SKM-1 (cell line): ENCODE measurements around the gene CARD11.
"Not testable (repeated sequence)": the region's sequence is repeated elsewhere in the genome, so short reads cannot be mapped to it uniquely, and the experiment has no call there.

Experiments used
- DNase-seq: peaks from one replicate; lab custom pipeline; 2025; ENCODE audit not compliant: unreplicated experiment; lab: John Stamatoyannopoulos, UW

CARD11 gene

DNA sequence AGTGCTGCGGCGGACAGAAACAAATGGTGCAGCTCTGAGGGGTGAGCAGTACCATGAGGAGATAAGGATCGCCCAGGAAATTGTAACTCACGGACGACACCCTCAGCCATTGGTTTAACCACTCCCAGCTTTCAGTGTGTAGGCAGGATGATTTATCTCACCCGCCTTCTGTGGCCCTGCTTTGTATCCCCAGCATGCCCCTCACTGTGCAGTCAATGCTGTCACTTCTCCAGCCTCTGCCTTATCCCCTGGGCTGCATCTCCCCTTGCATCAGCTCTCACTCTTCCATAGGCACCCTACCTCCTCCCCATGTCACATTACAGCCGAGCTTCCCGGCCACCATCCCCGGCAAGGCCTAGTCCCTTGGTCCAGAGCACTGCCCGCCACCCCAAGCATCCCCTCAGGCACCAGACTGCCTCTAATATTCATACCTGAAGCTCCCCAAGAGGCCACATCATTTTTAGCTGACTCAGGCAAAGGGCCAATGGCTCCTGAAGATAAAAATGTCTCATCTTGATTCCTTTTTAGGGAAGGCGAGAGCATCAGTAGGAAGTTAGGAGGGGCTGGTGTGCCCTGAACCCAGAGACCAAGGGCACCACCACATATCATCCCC is 77.1 kb downstream of the CARD11 start:
- no peak for DNase-seq

DNA sequence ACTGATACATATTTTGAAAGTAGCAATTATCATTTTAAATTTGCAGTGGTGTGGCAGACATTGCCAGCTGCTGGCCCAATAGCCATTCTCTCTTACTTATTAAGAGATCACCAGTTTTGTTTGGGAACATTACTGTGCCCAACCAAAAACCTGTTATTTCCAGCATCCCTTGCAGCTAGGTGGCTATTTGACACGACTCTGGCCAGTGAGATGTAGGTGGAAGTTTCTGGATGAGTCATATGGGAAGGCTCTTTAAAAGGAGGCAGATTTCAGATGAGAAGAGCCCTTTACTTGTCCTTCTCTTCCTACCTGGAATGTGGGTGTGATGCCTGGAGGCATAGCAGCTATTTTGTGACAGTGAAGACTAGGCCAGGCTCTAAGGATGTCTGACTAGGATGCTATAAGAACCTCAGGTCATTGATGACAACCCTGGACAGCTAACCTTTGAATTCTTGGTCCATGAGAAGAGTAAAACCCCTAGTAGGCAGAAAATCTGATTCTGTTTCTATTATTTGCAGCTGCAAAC is 77.9 kb downstream of the CARD11 start:
- DNase-seq, result no peak

DNA sequence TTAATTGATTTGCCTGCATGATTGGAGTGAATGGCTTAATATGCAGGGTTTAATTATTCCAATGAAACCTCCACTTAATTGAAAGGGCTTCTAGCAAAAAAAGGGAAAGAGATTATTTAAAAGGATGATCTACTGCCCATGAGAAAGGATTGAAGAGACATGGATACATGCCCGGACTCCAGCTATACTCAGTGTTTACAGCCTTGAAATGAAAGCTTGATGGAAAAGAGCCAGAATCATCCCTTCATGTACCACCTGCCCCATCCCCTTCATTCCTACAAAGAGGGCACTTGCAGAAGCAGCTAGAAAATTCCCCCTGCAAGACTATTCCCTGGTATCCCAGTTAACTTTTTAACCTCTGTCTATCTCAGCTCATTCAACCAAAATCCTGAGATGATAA is 78.4 kb downstream of the CARD11 start:
- no peak for DNase-seq

DNA sequence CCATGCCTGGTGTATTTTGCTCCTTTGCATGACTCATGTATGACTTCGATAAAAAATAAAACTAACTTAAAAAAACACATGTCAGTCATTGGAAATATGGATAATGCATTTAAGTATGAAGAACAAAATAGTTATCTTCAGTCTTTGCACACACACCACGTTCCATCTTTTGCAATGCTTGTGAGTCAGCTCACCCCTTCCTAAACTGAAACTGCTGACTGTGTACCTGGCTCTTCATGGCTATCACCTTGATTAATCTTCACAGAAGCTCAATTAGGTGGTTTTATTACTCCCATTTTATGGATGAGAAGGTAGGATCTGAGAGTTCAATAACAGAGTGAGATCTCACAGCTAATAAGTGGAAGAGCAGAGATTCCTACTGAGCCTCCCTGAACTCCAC is 79.5 kb downstream of the CARD11 start:
- no peak for DNase-seq

DNA sequence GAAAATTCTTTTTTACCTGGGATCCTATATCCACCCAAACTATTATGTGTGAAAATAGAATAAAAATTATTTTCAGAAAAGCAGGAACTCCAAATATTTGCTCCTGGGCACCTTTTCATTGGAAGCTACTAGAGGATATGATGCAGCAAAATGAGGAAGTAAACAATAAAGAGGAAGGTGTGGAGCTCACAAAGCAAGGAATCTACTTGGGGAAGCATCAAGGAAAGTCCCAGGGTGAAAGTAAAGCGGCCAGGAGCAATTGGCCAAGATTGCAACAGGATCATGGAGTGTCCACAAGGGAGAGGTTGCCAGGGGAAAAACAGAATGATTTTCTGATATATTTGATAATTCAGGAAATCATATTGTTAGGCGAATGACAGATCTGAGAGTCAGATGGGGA is 80.8 kb downstream of the CARD11 start:
- DNase-seq, result no peak

DNA sequence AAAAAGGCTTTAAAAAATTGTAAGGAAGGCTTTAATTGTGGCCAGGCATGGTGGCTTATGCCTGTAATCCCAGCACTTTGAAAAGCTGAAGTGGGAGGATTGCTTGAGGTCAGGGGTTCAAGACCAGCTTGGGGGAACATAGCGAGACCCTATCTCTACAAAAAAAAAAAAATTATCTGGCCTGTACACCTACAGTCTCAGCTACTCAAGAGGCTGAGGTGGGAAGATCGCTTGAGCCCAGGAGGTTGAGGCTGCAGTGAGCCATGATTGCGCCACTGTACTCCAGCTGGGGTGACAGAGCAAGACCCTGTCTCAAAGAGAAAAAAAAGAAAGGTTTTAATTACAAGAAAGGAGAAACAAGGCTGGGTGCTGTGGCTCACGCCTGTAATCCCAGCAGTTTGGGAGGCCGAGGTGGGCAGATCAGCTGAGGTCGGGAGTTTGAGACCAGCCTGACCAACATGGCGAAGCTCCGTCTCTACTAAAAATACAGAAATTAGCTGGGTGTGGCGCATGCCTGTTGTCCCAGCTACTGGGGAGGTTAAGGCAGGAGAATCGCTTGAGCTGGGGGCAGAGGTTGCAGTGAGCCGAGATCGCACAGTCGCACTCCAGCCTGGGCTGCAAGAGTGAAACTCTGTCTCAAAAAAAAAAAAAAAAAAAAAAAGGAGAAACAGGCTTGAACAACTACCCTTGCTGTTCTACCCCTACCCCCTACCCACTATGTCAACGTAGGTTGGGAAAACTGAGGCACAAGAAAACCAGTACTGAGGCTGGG is 83.7 kb downstream of the CARD11 start:
- DNase-seq, result no peak

DNA sequence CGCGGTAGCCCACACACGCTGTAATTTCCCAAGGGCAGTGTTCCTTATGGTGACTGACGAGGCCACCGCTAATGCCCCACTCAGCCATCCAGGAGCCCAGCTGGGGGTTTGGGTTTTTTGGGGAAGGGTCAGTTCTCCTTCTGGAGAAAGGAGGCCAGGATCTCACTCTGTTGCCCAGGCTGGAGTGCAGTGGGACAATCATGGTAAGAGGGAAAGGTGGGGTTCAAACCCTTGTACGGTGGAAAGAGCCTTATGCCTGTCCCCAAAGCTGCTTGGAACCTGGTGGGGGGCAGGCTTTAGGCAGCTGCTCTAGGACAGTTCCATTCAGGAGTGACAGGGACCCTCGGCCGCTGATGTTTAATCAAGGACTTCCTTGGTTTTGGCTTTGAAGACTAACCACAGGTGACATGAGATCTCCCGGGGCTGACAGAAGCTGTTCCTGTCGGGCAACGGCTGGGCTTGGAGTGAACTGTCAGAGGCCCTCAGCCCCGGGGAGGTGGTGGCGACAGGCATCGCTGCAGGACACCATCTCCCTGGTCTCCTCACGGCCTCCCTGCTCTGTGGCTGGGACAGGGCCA is 84.5 kb downstream of the CARD11 start:
- no peak for DNase-seq

DNA sequence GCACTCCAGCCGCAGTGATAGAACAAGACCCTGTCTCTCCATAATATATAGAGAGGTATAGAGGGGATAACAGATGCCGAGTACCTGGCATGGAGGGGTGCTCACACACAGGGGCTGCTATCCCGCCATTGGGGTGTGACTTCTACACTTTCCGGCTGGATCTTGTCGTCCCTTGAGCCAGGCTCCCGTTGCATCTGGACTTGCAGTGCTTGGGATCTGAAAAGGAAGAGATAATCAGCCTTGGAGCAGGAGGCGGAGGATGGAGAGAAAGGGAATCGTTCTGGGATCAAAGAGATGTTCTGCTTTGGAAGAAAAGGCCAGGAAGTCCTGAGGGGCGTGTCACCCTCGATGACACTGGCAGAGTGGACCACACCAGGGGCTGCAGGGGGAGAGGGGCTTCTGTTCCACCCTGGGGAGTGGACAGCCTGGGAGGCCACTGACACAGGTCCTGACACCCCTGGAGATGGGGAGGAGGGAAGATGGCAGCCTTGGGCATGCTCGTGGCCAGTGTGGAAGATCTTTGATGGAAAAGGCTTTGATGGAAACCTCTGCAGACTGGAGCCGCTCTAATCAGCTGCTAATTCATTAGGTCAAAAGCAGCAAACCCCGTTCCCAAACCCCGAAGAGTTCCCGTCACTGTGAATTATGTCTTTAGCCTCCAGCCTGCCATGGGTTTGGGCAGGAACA is 85.1 kb downstream of the CARD11 start:
- no peak for DNase-seq

DNA sequence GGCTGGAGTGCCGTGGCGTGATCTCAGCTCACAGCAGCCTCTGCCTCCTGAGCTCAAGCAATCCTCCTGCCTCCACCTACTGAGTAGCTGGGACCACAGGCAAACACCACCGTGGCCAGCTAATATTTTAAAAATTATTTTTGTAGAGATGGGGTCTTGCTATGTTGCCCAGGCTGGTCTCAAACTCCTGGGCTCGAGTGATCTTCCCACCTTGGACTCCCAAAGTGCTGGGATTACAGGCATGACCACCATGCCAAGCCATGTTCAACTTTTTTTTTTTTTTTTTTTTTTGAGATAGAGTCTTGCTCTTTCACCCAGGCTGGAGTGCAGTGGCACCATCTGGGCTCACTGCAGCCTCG is 86.3 kb downstream of the CARD11 start:
- not testable (repeated sequence) for DNase-seq

DNA sequence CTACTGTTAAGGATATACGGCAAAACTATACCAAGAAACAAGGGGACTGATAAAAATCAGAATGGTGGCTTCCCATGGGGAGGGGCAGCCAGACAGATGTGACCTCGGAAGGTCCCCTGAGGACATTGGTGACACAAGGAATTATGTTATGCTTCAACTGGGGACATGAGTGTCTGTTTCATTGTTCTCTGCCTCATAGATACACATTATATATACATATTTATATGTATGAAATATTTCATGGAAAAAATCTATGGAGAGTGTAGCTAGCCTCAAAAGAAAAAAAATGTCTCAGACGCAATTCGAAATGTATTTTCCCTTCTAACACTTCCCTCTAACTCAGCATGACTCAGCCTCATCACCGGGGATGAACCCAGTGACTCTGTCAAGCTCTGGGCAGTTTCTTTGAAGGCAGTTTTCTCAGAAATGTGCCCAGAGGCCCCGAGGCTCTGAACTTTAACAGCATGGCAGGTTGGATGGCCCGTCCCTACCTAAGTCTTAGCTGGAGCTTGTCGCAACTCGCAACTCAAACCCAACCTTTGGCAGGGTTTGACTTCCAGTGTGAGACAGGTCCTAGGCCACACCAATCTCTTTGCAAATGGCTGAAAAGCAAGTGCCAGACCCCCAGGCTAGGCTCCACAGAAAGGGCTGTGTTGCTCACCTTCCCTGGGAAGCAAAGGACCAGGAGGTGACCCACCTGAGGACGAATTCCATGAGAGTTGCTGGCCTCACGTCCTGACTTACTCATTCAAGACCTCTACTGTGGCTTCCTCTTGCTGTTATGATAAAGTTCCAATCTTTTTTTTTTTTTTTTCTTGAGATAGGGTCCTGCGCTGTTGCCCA is 86.9 kb downstream of the CARD11 start:
- DNase-seq, result peak; percentile 23

DNA sequence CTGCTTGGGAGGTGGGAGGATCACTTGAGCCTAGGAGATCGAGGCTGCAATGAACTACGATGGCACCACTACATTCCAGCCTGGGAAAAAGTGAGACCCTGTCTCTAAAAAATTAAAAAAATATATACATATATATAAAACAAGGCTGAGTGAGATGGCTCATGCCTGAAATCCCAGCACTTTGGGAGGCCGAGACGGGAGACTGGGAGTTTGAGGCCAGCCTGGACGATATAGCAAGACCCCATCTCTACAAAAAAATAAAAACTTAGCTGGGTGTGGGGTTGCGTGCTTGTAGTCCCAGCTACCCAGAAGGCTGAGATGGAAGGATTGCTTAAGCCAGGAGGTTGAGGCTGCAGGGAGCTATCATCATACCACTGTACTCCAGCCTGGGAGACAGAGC is 87.6 kb downstream of the CARD11 start:
- DNase-seq, result no peak

DNA sequence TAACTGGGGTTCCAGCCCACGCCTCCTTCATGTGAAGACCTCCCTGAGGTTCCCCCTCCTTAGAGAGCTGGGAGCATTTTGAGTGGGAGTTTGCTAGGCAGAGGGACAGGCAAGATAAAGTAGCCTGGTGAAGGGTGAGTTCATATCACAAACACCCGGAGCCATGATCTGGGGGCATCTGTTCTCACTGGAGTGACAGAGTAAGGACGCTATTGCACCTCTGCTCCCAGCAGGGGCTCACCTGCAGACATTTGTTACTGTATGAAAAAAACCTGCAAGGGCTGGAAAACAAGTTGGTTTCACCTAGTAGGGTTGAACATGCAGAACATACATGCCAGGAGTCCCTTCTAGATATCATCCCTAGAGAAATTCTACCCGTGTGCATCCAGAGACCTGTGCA is 88.4 kb downstream of the CARD11 start:
- no peak for DNase-seq

DNA sequence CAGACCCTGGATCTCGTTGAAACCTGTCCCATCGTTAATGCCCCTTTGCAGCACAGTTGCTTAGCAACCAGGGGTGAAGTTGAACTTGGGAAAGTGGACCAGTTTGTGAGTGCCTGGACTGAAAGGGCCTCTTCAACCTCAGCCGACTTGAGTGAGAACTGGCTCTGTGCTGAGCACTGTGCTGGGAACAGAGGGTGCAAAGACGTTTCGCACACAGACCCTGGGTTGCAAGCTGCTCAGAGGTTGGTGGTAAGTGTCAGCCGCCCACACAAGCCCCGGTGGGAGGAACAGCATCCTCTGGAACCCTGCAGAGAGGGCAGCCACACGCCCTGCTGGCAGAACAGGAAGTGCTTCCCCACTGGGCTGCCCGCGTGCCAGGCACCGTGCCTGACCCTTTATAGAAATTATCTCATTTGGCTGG is 89.2 kb downstream of the CARD11 start:
- DNase-seq, result no peak

DNA sequence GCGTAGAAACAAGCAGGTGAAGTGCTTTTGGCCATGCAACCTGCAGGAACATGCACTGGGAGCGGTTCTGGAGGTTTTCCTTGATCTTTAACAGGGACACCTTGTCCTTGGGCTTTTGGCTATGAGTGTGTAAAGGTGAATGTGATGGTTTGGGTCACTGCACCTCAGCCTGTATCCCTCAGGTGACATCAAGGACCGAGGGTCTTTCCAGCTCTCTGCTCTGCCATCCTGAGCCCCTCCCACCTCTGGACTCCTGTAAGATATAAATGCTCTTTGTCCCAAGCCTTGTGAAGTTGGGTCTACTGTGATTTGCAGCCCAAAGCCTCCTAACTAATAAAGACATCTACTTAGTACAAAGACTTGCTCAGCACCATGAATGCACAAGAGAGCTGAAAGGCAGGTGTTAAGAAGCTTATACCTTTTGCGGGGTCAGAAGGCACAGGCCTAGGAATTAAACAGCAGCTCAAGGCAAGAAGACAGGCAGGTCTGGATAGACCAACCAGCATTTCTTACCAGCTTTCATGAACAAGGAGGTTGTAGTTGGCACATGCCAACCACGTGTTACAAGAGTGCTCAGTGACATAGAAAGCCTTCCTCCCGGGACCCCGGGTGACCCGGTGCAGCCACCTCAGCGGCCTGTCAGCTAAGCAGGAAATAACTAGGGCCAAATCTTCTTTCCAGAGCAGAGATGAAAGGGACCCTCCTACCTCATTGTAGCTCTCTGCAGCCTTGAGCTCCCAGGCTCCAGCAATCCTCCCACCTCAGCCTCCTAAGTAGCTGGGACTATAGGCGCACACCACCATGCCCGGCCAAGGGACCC is 89.9 kb downstream of the CARD11 start:
- DNase-seq, result no peak

DNA sequence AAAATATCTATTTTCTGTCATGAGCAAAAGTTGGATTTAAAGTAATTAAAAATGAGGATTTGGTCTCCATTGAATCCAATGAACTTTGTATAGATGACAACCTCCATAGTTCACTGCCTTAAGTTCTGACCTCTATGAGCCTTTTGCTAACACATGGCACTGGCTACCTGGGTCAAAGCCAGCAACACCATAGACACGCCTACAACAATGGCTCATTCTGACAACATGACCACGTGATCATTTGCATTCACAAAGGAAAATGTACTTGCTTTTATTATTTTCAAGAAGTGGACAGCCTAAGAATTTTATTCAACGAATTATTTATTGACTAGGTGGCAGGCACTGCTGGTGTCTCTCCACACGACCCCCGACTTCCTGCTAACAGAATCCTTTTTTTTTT is 90.6 kb downstream of the CARD11 start:
- no peak for DNase-seq

DNA sequence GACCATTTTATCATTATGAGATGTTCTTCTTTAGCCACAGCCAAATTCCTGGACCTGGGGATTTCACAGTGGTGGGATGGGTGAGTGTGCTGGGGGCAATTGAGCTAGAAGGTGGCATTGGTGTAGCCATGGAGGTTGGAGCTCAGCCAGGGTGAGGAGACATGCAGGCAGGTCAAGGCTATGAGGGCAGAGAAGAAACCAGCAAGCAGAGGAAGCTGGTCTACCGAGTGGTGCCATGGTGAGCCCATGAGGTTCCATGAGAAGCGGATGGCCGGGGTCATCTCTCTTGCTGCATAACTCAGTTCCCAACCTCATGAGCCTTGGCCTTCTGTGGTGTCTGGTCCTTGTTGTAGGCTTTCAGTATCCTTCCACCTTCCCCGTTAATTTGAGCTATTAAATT is 91.4 kb downstream of the CARD11 start:
- no peak for DNase-seq

DNA sequence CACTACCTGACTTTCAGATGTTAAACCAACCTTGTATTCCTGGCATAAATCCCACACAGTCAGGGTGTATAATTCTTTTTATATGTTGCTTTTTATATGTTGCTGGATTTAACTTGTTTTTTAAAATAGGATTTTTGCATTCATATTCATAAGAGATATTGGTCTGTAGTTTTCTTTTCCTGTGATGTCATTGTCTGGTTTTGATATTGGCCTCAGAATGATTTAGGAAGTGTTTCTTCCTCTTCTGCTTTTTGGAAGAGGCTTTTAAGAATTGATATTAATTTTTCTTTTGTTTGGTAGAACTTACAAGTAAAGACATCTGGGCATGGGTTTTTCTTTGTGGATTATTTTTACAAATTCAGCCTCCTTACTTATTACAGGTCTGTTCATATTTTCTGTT is 93.1 kb downstream of the CARD11 start:
- no peak for DNase-seq

DNA sequence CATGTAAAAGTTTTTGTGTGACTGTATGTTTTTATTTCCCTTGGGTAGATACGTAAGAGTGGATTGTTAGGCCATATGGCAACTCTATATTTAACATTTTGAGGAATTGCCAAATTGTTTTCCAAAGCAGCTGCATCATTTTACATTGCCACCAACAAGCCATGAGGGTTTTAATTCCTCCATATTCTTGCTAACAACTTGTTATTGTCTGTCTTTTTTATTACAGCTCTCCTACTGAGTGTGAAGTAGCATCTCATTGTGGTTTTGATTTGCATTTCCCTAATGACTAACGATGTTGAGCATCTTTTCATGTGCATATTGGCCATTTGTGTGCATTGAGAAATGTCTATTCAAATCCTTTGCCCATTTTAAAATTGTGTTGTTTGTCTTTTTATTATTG is 94.9 kb downstream of the CARD11 start:
- DNase-seq, result no peak

DNA sequence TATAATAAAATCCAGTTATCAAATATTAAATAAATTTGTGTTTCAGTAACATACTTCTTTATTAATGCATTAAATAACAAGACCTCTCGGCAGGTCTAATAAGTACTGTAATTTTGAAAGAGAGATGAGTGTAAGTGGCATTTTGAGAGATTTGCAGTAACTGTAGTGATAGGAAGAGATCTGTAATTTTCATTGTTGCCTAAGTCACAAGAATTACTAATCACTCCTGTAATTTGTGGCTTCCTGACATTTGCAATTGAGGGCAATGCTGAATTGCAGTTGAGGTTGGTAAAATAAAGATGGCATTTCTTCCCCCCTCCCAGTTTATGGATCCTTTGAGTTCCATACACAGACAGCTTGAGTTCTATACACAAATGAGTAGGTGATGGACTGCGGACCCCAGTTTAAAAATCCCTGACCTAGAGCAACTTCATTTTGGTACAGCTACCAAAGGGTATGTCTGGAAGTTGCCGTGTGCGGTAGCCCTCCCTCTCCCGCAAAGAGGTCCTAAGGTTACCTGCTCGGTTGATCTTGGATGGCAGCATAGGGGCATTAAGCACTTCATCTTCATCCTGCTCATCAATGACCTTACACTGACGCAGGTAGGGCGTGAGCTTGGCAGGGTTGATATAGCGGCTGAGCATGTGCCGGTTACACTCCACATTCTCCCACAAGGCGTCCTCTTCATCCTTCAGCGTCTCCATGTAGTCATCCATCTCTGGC is 96.4 kb downstream of the CARD11 start:
- no peak for DNase-seq
